Stimulated activated CD4-positive, alpha-beta T cell treated with anti-CD3 and anti-CD28 coated beads, TNF-alpha, amount 100 ng/mL, for 4 hours (primary cell): ENCODE measurements around the gene VANGL2.

Source experiments
- DNase-seq, 3 experiments: peaks; one replicate each; pipeline ENCODE4 v3.0.0-alpha.2; 2020; ENCODE audit warnings: low read depth in 3 of 3

The VANGL2 gene

DNA sequence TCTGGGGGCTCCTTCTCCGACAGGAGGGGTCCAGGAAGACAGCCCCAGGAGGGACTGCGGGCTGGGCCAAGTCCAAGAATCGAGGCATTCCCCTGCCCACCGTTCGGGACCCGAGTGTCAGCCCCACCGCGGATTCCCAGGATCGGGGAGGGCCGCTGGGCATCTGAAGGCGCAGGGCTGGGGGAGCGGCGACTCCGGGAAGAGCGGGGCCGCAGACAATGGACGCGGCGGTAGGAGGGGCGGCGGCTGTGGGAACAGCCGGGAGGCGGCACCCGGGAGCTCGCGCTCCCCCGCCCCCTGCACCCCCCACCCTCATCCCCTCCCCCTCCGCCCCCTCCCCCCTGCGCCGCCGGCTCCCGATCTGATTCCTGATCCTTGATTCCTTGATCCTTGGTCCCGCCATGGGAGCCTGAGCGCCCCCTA lies at the start of gene VANGL2:
TSS of gene VANGL2 (plus strand) at position 342 of the 423 bp plus-strand sequence. CDS start 15,274 bp downstream, outside the sequence.
- DNase-seq = no peak

DNA sequence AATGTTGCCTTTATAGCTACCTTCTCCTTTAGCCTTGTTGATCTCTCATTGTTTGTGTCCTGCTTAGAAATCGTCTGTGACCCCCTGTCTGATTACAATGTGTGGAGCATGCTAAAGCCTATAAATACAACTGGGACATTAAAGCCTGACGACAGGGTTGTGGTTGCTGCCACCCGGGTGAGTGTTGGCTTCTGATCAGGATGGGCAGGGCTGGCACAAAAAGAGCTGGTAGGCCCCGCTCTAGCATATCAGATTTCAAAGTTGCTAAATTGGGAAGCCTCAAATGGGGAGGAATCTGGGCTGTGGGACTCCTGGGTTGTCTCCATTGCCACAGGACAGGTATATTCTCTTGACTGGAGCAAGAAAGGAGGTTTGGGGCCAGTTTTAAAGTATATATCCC lies 48.7 kb upstream of the VANGL2 start:
- no peak for DNase-seq

- no peak for DNase-seq
These were observed 47.8 kb upstream of the VANGL2 start for GRCh38 chr1:160352555-160352954.

- DNase-seq = no peak
These were observed 47.1 kb upstream of the VANGL2 start for GRCh38 chr1:160353223-160353622.

GRCh38 chr1:160354388-160354985 lies 45.9 kb upstream of the VANGL2 start:
- DNase-seq = no peak

- DNase-seq = no peak
These were observed 42.9 kb upstream of the VANGL2 start for GRCh38 chr1:160357286-160358002.

DNA sequence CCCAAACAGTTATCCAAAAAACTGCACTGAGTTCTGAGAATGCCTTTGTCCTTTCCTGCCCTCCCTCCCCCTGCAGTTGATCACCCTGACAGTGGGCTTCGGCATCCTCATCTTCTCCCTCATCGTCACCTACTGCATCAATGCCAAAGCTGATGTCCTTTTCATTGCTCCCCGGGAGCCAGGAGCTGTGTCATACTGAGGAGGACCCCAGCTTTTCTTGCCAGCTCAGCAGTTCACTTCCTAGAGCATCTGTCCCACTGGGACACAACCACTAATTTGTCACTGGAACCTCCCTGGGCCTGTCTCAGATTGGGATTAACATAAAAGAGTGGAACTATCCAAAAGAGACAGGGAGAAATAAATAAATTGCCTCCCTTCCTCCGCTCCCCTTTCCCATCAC lies 42.3 kb upstream of the VANGL2 start:
- no peak for DNase-seq

DNA sequence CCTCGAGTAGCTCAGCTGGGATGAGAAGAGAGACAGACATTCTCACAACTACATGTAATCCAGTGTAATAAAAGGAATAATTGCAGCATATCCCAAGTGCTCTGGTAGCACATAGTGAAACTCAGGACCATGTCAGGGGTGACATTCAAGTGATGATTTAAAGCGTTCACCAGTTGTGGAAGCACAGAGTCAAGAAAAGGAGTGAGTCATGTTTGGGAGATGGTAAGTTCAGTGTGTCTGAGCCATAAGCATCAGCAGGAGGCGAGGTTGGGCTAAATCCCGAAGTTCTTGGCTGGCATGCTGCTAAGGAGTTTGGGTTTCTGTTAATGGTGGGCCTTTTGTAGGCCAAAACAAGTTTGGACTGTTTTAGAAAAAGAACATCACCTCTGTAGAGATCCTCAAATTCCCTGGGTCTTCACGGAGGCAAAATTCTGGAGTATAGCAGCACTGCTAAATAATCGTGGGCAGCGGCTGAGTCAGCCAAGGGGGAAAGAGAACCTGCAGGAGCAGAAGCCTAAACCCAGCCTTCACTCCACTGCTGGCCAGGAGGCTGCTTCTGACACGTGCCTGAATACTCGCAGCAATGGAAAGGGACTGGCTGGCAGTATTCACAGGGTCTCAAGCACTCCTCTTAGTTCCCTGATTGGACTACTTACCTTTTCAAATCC lies 40.7 kb upstream of the VANGL2 start:
- DNase-seq = no peak

GRCh38 chr1:160360227-160360695 lies 40.1 kb upstream of the VANGL2 start:
- no peak for DNase-seq

DNA sequence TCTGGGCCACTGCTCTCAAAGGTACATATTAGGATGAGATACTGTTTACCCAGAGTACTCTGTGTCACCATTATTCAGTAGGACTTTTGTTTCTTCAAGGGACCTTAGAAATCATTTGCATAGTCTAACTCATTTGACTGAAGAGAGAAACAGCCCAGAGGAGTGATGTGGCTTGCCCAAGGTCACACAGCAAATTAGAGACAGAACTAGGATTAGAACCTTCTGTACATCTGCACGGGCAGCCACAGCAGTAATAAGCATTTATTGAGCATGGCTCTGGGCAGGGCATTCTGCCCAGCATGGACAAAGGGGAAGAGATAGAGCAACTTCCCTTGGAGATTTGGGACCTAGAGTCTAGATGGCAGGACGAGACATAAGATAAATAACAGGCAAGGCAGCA lies 39.2 kb upstream of the VANGL2 start:
- DNase-seq = no peak

DNA sequence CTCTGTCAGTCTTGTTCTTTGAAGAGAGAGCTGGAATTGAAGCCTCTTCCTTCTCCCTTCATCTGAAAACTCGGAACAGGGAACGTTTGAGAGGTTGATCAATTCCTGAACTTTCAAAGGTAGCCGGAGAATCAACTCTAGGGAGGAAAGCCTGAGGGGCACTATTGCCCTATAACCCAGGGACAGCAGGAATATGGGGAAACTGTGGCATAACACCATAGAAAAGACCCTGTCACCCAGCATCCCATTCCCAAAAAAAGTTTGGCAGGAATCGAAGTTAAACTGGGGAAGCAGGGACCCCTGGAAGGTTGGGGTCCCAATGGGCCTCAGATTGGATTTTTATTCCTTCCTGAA lies 38.6 kb upstream of the VANGL2 start:
- DNase-seq = no peak

DNA sequence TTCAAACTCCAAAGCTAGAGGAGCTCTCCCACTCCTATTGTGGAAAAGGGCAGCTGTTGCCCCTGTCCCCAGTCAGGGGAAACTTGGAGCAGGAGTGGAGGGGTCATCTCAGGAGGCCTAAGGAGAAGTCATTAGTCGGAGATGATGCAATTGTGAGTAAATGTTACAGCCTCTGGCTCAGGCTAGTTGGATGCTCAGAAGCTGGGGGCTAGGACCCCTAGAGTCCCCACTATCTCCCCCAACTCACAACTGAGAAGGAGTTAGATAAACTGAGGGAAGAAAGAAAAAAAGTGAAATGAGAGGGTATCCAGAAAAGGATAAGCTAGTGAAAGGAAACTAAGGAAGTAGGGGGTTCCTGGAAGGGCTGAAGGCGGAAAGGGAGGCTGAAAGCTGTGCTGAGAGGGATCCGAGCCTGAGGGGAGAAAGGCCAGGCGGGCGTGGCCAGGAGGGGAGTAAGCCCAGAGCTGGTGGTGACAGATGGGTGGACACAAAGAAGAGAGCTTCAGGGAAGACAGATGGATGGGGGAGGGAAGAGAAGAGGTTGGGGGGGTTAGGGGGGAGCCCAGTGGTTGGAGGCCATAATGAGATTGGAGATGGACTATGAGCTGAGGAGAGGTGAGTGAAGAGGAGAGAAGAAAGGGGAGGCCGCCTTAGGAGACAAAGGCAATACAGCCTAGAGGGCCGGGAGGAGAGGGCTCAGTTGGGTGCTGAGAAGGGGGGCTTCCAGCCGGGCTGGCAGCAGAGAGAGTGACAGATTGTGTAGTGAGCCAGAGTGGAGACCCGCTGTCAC lies 38.0 kb upstream of the VANGL2 start:
- DNase-seq = no peak

GRCh38 chr1:160363010-160363409 lies 37.4 kb upstream of the VANGL2 start:
- DNase-seq = no peak

GRCh38 chr1:160363951-160364735 lies 36.2 kb upstream of the VANGL2 start:
- no peak for DNase-seq

DNA sequence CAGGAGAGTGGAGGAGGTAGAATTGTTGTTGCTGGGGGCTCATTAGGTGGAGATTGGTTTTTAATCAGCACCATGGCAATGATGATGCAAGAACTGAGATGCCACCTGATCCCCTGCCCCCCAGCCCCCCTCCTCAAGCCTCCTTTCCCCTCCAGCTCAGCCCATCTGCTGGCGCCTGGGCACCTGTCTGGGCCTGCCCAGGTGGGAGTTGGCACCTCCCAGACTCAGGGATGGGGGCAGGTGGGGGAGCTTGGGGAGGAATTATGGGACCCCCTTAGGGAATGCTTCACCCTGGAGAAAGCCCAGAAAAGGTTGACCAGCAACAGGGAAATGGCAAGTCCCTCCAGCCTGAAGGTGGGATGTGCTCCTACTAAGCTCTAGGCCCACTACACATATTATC lies 35.0 kb upstream of the VANGL2 start:
- no peak for DNase-seq

DNA sequence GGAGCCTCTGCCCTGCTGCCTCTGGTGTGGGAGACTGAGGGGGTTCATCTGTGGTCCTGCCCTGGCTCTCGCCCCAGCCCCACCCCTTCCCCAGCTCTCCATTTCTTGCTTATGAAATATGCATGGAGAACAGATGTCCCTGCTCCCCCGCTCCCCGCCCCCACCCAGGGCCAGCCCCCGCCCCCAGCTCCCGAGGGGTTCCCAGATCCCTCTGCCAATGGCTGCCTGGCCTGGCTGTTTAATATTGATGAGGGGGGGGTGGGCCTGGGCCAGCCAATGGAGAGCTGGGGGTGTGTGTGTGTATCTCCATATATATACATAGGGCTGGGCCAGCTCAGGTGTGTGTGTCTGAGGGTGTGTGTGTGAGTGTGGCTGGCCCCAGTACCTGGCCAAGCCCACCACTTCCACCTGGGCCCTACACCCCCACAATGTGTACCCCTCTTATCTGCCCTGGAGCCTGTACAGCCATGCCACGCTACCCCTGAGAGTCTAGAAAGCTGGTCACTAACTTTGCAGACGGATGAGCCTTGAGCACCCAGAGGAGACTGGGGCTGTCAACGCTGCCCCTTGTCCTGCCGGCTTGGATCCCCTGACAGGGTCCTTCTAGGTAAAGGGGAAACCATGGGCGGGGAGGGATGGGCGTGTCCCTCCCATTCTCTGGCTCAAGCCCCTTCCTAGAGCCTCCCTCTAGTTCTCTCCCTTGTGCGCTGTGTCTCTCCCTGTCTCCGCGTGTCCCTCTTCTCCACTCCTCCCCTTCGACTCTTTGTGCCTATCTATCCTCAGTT lies 33.4 kb upstream of the VANGL2 start, which contains the start of gene NHLH1:
TSS of gene NHLH1 (plus strand) at position 341 of the 785 bp plus-strand sequence. CDS start 3,661 bp downstream, outside the sequence.
- no peak for DNase-seq

GRCh38 chr1:160367516-160367900 lies 32.9 kb upstream of the VANGL2 start:
- no peak for DNase-seq

DNA sequence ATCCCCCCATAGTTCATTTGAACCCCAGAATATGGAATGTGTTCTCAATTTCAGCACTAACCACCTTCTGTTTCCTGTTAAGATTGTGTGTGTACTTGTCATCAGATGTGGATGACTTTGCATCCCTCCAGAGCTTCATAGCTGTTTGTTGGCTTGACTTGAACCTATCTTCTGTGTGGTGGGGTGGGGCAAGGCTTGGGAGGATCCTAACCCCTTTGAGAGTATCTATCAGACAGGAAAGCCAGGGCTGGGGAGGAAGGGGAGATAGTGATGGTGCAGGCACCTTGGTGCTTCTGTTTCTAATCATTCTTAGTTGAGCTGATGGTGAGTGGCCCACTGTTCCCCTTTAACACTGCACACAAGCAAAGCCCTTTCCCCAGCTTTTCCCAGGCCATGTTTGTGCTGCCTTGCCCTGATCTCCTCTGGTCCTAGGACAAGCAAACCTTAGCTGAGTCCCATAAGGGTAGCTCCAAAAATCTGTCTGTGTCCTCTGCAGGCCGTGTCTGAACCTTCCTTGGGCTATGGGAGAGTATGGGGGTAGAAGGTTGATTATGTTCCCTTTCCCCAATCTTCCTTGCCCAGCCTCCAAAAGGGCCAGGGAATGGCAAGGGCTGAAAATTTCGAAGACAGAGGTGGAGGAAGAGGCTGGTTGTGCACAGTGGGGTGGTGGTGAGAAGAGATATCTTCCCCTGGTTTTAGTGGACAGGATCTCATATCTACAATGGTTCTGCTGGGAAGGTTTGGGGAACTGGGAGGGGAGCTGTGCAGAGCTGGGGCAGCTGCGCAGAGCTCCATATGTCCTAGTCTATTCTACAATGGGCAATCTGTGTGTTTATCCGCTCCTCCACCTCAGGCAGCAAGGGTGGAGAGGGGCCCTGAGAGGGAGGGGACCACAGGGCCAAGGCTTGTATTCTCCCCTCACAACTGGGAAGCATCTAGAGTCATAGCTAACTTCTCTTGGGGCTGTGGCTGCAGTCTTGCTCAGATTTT lies 32.1 kb upstream of the VANGL2 start:
- no peak for DNase-seq

DNA sequence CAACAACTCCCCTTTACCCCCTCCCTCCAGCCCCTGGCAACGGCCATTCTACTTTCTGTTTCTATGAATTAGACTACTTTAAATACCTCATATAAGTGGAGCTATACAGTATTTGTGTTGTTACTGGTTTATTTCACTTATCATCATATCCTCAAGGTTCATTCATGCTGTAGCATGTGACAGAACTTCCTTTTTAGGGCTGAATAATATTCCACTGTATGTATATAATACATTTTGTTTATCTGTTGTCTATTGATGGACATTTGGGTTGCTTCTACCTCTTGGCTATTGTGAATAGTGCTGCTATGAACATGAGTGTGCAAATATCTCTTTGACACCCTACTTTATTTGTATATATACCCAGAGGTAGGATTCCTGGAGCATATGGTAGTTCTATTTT lies 31.3 kb upstream of the VANGL2 start:
- DNase-seq = no peak
